Astrocyte of the hippocampus (primary cell): ENCODE data around the gene ATG4C.

Source experiments
- DNase-seq: peaks from one replicate; pipeline ENCODE4 v3.0.0; 2011; ENCODE audit warnings: low read depth, low spot score

Gene ATG4C

DNA sequence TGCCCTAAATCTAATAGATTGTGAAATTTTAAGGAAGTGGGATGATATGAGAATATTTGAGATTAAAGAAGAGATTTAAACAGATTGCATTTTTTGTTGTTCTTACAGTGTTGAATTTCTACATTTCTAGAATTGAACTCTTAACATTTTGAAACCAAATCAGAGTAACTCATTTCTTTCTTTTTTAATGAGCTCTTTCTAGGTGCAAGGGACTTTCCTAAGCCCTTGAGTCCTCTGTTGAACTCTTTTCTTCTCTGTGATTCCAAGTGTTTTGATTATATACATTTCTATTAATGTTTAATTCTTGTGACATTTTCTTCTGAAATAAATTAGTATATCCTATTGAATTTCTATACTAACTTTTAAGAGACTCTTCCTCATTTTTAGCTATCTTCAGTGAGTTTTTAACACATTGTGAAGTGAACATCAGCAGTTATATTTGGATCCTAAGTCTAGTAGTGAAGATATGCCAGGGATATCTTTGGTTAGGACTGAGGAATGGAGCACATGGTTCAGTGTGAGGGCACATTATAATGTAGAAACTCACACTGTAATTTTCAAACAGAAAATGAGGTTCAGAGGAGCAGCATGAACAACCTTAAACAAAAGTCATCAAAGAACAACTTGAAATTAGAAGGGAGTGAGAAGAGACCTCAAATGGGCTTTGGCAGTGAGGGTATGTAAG lies 53.1 kb downstream of the ATG4C start:
- DNase-seq, result no peak

DNA sequence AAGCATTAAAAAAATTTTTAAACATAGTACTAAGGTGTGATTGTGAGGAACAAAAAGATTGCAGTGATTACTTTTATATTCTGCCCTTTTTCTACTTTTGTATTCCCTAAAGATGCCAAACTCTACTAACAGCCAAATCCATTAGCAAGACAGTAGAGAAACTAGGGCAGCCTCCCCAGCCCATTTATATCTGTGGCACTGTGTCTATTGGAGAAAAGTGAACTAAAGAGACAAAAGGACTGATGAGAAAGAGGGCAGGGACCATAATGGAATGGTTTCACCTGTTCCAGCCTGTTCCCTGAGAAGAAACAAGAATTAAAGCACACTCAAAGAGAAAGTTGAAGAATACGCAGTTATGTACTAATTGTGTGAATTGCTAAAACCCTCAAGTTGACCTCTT lies 56.6 kb downstream of the ATG4C start:
- DNase-seq, result no peak

GRCh38 chr1:62841587-62842169 lies 57.7 kb downstream of the ATG4C start:
- DNase-seq, result peak; percentile 76

- DNase-seq, result no peak
Measured at GRCh38 chr1:62844030-62844429, 60.1 kb downstream of the ATG4C start.

- DNase-seq, result no peak
Measured at GRCh38 chr1:62849031-62849430, 65.1 kb downstream of the ATG4C start.

GRCh38 chr1:62852253-62852652 lies 68.3 kb downstream of the ATG4C start:
- no peak for DNase-seq

- no peak for DNase-seq
Measured at GRCh38 chr1:62856960-62857359, 73.0 kb downstream of the ATG4C start.

DNA sequence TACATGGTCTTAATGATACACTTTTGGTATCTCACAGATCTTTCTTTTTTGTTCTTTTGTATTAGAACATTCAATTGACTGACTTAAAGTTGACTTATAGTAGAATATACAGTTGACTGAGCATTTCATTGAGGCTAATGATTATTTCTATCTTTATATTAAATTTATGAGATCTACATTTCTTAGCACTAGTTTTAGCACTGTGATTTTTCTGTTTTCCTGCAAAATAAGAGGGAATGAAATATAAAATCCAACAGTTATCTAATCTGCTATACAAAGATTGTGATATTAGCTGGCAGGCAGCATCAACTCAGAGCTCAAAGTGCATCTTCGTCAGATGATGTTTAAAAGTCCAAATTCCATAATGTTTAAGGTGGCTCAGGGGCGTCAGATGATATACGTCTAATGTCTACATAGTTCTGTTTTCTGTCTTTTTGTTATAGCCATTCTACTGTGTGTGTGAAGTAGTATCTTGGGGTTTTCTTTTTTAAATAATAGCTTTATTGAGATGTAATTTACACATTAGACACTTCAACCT lies 85.4 kb downstream of the ATG4C start:
- DNase-seq, result no peak

- DNase-seq, result no peak
Measured at GRCh38 chr1:62870148-62870547, 86.2 kb downstream of the ATG4C start.

- DNase-seq, result no peak
Measured at GRCh38 chr1:62875676-62876075, 91.7 kb downstream of the ATG4C start.

GRCh38 chr1:62876535-62876934 lies 92.6 kb downstream of the ATG4C start:
- no peak for DNase-seq

DNA sequence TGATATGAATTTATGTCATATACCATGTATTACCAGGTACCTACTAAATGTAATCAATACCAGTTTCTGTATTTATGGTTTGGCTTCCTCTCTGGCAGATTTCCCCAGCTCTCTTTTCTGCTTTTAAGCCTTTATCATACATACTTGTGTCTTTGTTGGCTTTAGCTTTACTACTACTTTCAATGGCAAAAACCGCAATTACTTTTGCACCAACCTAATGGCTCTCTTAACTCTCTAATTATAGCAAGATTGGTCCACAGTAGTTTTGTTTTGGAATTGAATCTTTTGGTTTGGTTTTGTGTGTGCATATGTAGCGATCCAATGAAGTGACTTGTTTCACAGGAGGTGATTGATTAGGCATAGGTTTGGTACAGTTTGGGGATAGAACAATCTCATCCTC lies 93.6 kb downstream of the ATG4C start:
- no peak for DNase-seq

GRCh38 chr1:62879962-62880361 lies 96.0 kb downstream of the ATG4C start:
- DNase-seq, result no peak

DNA sequence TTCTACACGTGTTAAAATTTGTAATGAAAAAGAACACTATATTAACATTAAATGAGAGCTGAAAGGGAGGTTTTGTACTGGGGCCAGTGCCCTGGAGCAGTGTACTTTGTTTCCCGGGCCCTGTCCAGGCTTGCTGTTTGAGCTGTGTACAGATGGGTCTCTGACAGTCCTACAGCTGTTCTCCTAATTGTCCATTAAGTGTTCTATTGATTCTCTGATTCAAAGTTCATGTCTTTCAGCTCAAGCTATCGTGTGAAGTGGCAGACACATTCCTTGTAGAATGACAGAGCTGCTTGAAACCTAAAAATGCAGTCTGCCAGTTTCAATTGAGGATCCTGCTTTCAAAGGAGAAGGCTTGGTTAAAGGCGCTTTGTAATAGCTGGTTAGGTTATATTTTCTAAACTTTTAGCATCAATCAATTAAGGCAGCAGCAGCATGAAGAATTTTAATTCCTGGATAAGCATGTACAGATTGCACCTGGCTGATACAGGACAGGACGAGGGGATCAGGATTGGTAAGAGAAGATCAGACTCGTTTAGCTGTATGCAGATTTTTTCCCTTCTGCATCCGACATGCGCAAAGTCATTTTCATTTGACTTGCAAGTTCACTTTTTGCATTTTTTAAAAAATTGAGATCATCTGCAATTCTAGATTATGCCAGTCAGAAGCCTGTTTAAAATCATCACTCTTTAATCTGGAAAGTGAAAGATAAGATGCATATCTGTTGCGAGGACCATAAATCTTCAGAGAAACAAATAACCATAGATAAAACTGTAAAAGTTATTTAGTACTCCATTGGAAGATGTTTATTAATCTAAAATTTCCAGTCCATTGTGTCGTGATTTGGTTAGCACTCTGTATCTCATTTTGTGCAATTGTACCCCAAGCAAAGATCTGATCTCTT lies 98.5 kb downstream of the ATG4C start:
- DNase-seq, result peak; percentile 7

DNA sequence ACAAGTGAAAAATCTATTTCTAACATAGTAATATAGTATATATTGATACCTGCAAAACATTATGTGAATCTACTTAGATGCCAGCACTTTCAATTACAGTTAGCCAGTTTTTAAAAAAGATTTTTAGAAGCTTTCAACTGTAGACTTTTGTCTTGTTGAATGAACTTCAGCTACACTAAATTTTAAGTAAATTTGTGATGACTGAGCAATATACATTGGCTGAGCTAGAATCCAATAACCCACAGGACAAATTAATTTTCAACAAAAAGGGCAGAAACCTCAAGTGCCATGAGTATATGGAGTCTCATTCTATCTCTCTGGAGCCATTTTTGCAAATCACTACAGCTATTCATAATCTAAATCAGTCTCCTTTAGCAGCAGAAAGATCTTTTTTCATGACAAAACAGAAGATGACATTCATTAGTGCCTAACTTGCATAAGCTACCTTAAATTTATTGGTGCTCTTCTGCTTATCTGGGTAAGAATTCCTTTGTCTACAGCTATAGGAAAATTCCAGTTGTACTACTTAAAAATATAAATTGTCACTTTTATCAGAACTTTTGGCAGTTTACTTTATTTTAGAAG lies 100.3 kb downstream of the ATG4C start:
- DNase-seq, result no peak

DNA sequence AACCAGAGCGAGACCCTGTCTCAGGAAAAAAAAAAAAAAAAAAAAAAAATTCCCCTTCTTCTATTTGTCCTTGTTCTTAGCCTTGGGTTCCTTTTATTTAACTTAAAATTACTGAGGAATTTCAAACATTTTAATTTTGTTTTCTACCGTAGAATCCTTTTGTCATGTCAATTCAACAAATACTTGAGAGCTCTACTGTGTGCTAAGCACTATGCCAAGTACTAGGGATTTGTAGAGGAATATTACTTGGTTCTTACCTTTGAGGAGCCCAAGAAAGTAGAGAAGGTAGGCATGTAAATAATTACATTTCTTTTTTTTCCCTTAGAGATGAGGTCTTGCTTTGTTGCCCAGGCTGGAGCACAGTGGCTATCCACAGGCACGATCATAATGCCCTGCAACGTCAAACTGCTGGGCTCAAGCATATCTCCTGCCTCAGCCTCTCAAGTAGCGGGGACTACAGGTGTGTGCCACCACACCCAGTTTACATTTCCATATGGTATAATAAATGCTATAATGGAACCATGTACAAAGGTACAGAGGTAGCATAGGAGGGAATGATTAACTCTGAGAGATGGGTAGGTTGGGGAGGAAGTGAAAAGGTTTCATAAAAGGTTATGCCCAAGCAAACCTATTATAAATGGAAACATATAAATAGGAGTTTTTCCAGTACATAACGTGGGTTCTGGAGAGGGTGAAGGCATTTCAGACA lies 104.0 kb downstream of the ATG4C start:
- DNase-seq, result no peak

DNA sequence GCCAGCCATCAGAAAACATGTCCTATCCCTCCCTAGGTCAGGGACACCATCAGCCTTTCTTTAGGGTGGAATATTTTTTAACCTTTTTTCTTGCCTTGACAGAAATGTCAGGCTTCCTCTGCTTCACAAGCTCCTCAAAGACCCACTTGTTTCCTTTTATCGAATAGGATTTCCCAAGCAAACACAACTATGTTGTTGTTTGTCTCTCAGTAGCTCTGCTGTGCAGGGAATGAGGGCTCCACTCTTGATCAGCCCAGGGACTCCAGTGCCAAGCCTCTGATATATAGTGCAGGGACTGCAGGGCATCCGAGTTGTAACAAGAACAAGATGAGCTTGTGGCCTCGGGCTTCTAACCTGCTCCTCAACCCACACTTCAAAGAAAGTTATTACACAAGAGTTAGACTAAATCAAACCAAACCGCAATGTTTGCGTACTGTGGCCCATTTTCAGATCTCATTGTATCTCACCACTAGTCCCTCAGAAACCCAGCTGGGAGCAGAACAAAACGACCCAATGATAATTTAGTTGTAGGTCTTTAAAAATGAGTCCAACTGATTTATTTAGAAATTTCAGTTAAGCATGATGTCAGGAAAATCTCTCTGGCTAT lies 108.1 kb downstream of the ATG4C start:
- no peak for DNase-seq

GRCh38 chr1:62897788-62898187 lies 113.9 kb downstream of the ATG4C start:
- no peak for DNase-seq

DNA sequence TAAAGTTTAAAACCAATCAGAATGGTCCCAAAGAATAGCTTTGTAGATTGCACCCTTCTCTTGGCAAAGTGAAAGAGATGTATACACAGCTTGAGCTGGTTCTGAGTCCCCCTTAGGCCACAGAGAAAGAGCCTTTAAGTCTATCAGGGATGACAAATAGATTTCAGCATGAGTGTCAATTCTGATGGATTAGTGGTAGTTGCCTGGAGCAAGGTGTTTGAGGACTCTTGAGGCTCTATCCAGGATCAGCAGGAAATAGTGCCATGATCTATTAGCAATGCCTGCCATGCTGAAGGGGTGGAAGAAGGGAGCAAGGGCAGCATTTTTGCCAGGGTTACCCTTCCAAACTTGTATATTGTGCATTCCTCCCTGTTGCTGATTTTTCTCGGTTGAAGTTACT lies 116.6 kb downstream of the ATG4C start:
- no peak for DNase-seq

DNA sequence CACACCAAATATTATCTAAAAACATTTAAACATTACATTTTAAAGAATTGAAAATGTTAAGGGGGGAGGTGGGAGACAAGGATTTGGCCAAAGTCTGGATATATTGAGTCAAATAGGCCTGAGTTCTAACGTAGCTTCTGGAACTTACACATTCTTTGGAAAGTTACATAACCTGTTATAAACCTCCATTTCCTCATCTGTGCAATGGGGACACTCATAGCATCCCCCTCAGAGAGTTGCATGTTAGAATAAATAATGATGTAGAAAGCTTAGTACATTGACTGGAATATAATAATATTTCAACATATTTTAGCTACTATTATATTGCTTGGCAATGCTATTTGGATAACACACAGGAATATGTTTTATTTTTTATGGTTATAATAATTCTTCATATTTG lies 117.7 kb downstream of the ATG4C start:
- no peak for DNase-seq

DNA sequence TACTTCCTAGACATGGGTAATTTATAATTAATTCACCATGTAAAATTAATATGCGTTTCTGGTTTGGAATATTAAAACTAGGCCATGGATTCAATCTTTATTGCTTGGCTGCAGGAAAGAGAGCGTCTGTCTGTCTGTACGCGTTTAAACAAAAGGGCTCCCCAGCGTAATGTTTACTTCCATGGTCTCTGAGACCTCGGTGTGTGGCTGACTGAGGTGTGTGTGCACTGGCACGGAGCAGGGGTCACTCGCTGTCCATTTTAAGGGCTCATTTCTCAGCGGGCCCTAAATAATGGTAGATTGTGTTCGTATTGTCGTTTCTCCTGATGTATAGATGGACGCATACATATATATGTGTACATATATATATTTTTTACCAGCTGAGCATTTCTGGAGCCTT lies 119.6 kb downstream of the ATG4C start:
- no peak for DNase-seq
